Neural crest cell (in vitro differentiated cells): ENCODE measurements around the gene ACP3. TPM values are rescaled to one million over a fixed set of nuclear protein-coding genes. Genes with fewer than 3 reads are reported as not detected.
"Not testable (repeated sequence)": the region's sequence is repeated elsewhere in the genome, so short reads cannot be mapped to it uniquely, and the experiment has no call there.

Source experiments
- DNase-seq: peaks from one replicate; pipeline ENCODE4 v3.0.0; 2021; ENCODE audit warnings: low read depth, mixed read lengths, low spot score
- H3K27ac Mint-ChIP-seq: one replicate; pipeline ENCODE4 v1.8.0; 2021; ENCODE audit warnings: mild to moderate bottlenecking, mixed read lengths; ENCODE audit not compliant: unreplicated experiment
- H3K27me3 Mint-ChIP-seq: 2 replicates; pipeline ENCODE4 v1.8.0; 2021; ENCODE audit warnings: low read depth, mild to moderate bottlenecking, mixed read lengths
- H3K36me3 Mint-ChIP-seq: 2 replicates; pipeline ENCODE4 v1.8.0; 2021; ENCODE audit warnings: low read depth, mild to moderate bottlenecking, mixed read lengths
- H3K4me1 Mint-ChIP-seq: 2 replicates; pipeline ENCODE4 v1.8.0; 2021; ENCODE audit warnings: mixed read lengths
- H3K4me3 Mint-ChIP-seq: one replicate; pipeline ENCODE4 v1.8.0; 2021; ENCODE audit warnings: mild to moderate bottlenecking, mixed read lengths
- H3K9me3 Mint-ChIP-seq: 2 replicates; pipeline ENCODE4 v1.8.0; 2021; ENCODE audit warnings: mixed read lengths
- total RNA-seq: library from RNA; stranded (reverse); gene quantifications from 2 replicates; pipeline ENCODE4 v1.2.1, GENCODE V29; 2021
- TF ChIP-seq, protein P1 (sequence below): fragments of 200-600 bp; sonication (generic); conservative IDR thresholded peaks from 2 replicates; pipeline ENCODE4 v1.5.0; 2021; ENCODE audit warnings: antibody characterized with exemption, mild to moderate bottlenecking

ACP3 gene
- total RNA-seq, 1 donor from 2014 or later, result not detected

DNA sequence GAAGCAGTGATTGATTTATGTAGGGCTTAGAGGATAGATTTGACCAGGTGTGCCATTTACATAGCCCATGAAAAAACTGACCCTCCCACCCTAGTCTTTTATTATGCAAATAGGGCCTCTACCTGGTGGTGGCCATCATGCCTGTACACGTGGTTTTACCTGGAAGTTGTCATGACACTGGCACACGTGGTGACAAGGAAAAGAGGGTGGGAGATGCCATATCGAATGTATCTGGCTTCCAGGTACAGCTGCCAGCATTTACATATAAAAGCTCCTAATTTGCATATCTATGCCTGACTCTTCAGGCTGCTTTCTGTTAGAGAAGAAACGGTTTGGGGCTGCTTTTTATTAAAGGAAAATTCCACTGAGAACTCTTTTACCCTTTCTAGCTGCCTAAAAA is 65.1 kb downstream of the ACP3 start:
- no peak for DNase-seq
- peaks cover 11% of the 10 kb centered on the region for H3K4me1 Mint-ChIP-seq
- H3K27ac Mint-ChIP-seq, result no peak overlapping the region
- peaks cover 3% of the 10 kb centered on the region for H3K27me3 Mint-ChIP-seq
- H3K36me3 Mint-ChIP-seq, result peaks cover 6% of the 10 kb centered on the region
- H3K9me3 Mint-ChIP-seq, result peaks cover 4% of the 10 kb centered on the region
- TF ChIP-seq, protein P1, sequence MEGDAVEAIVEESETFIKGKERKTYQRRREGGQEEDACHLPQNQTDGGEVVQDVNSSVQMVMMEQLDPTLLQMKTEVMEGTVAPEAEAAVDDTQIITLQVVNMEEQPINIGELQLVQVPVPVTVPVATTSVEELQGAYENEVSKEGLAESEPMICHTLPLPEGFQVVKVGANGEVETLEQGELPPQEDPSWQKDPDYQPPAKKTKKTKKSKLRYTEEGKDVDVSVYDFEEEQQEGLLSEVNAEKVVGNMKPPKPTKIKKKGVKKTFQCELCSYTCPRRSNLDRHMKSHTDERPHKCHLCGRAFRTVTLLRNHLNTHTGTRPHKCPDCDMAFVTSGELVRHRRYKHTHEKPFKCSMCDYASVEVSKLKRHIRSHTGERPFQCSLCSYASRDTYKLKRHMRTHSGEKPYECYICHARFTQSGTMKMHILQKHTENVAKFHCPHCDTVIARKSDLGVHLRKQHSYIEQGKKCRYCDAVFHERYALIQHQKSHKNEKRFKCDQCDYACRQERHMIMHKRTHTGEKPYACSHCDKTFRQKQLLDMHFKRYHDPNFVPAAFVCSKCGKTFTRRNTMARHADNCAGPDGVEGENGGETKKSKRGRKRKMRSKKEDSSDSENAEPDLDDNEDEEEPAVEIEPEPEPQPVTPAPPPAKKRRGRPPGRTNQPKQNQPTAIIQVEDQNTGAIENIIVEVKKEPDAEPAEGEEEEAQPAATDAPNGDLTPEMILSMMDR, result no peak
- H3K4me3 Mint-ChIP-seq, result no peak overlapping the region

DNA sequence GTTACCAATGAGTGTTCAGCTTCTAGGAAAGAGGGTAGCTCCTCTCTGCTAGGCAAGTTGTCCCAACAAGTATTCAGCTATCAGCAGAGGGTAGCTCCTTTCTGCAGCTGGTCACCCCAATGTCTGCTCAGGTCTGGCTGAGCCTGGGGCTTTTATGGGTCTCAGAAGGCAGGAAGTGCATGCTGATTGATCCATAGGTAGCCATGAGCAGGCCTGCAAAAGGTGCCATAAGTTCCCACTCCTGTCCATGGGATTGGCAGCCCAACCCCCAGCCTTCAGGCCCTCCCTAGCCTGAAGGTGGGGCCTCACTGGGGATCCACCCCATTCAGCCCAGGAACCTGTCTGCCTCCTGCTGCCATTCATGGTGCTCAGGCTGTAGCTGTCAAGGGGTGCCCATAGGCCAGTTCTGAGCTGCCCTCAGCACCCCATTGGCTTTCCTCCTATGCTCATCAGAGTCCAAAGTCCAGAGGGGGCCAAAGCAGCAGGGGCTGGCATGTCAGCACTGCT is 65.5 kb downstream of the ACP3 start:
- no peak for DNase-seq
- H3K36me3 Mint-ChIP-seq, result peaks cover 6% of the 10 kb centered on the region
- H3K4me1 Mint-ChIP-seq, result peaks cover 8% of the 10 kb centered on the region
- peaks cover 4% of the 10 kb centered on the region for H3K9me3 Mint-ChIP-seq
- H3K4me3 Mint-ChIP-seq, result no peak overlapping the region
- TF ChIP-seq, protein P1, result no peak
- no peak overlapping the region for H3K27ac Mint-ChIP-seq
- H3K27me3 Mint-ChIP-seq, result peaks cover 3% of the 10 kb centered on the region

DNA sequence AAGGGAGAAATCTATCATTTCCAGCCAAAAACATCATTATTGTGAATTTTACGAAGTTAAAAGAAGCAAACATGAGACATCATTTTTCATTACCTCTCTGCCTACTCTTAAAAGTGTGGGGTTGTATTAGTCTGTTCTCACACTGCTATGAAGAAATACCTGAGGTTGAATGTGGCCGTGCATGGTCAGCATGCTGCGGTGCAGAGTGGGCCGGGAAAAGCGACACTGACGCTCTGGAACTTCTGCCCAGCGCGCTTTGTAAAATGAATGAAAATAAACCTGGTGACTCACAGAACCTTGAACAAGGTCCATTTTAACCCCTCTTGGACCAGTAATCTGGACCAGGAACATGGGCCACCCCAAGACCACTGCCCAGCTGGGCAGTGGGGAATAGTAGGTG is 69.1 kb downstream of the ACP3 start:
- no peak for DNase-seq
- Mint-ChIP-seq H3K27me3 (no peaks in the 10 kb centered on the region), H3K4me1 (peaks cover 8% of the 10 kb centered on the region), H3K9me3 (no peaks in the 10 kb centered on the region), H3K36me3 (peaks cover 2% of the 10 kb centered on the region), H3K4me3 (no peak overlapping the region), H3K27ac (no peak overlapping the region)
- TF ChIP-seq, protein P1, result no peak

DNA sequence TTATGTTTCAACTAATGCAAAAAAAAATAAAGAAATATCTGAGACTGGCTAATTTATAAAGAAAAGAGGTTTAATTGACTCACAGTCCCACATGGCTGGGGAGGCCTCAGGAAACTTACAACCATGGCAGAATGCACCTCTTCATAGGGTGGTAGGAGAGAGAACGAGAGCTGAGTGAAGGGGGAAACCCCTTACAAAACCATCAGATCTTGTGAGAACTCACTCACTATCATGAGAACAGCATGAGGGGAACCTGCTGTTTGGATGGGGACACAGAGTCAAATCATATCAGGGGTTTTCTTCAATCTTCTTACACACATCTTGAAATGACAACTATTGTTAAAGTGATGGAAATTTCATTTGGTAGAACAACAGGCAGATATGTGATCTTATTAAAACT is 75.5 kb downstream of the ACP3 start:
- not testable (repeated sequence) for H3K4me3 Mint-ChIP-seq, H3K27me3 Mint-ChIP-seq, DNase-seq, H3K36me3 Mint-ChIP-seq, H3K27ac Mint-ChIP-seq, H3K4me1 Mint-ChIP-seq, H3K9me3 Mint-ChIP-seq

DNA sequence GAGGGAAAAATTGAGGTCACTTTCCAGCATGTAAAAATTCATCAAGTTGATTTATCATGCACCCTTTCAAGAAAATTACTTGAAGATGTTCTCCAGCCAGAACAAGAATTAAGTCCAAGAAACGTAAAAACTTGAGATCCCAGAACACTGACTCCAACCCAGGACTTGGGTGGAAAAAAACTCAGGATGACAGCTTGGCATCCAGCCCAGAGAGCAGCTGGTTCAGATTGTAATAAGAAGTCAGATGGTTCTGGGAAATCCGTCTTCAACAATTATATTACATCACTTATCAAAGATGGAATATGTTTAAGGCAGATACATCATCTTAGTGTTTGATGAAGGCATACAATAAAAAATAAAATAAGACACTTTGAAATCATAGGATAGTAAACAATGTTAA is 77.1 kb downstream of the ACP3 start:
- Mint-ChIP-seq H3K9me3 (no peaks in the 10 kb centered on the region), H3K27ac (no peak overlapping the region), H3K4me3 (no peak overlapping the region), H3K36me3 (no peaks in the 10 kb centered on the region), H3K4me1 (no peaks in the 10 kb centered on the region), H3K27me3 (no peaks in the 10 kb centered on the region)
- TF ChIP-seq, protein P1, result no peak
- no peak for DNase-seq

DNA sequence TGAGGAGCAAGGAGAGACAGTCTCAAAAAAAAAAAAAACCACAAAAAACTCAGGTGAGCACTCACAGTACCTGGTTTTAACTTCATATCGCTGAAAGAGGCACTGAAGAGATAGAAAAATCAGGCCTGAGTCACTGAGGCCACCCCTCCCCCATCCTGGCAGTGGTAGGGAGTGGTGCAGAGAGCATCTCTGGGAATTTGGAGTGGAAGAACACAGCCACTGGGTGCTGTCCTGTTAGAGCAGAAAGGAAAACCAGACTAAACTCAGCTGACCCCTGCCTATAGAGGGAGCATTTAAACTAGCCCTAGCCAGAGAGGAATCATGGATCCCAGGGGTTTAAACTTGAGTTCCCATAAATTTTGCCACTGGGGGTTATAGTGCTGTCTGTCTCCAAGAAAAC is 77.9 kb downstream of the ACP3 start:
- TF ChIP-seq, protein P1, result no peak
- no peaks in the 10 kb centered on the region for H3K27me3 Mint-ChIP-seq
- H3K27ac Mint-ChIP-seq, result no peak overlapping the region
- no peaks in the 10 kb centered on the region for H3K4me1 Mint-ChIP-seq
- no peaks in the 10 kb centered on the region for H3K36me3 Mint-ChIP-seq
- no peak overlapping the region for H3K4me3 Mint-ChIP-seq
- no peak for DNase-seq
- no peaks in the 10 kb centered on the region for H3K9me3 Mint-ChIP-seq
